Gastrocnemius medialis (tissue), 4 donors: Measurements from ENCODE around the gene TBX1.

Experiments used
- CTCF ChIP-seq, 5 experiments: fragments of 450-650 bp in 3 of 5; fragments of 200-600 bp in 2 of 5; sonication (generic) in 2 of 5; IDR thresholded peaks in 4 of 5; conservative IDR thresholded peaks in 1 of 5; 1 replicate in 4 of 5; 2 replicates in 1 of 5; pipeline ENCODE4 v1.5.1; 2016 to 2019; ENCODE audit warnings: antibody characterized with exemption in 5 of 5, mild to moderate bottlenecking in 3 of 5, moderate library complexity in 3 of 5
- POLR2A ChIP-seq, 2 donors: fragments of 450-650 bp; IDR thresholded peaks; one replicate each; pipeline ENCODE4 v1.6.1; 2017; ENCODE audit warnings: antibody characterized with exemption in 2 of 2, mild to moderate bottlenecking in 2 of 2, moderate library complexity in 2 of 2

- TF ChIP-seq CTCF (IDR thresholded peaks at IDR 0.05 in 4 of 5, conservative IDR thresholded peaks at IDR 0.05 in 1 of 5) (no peak), POLR2A (IDR thresholded peaks at IDR 0.05) (no peak)
Measured at GRCh38 chr22:19755145-19755710, 5.3 kb upstream of the TBX1 start.
